ENCODE data around the gene TRAK2. TPM values are rescaled to one million over a fixed set of nuclear protein-coding genes. Genes with fewer than 3 reads are reported as not detected.

The TRAK2 gene
- total and polyA plus RNA-seq, 4 donors, result 35.9 to 128 (median 102) TPM

- peaks cover 3 to 5% of the 10 kb centered on the region in 2 donors for H3K36me3 ChIP-seq (ENCODE audit: control insufficient read depth in 1 of 2, insufficient read depth in 2 of 2, low read length in 1 of 2)
Measured at GRCh38 chr2:201472411-201472810, 21.2 kb upstream of the TRAK2 start.

DNA sequence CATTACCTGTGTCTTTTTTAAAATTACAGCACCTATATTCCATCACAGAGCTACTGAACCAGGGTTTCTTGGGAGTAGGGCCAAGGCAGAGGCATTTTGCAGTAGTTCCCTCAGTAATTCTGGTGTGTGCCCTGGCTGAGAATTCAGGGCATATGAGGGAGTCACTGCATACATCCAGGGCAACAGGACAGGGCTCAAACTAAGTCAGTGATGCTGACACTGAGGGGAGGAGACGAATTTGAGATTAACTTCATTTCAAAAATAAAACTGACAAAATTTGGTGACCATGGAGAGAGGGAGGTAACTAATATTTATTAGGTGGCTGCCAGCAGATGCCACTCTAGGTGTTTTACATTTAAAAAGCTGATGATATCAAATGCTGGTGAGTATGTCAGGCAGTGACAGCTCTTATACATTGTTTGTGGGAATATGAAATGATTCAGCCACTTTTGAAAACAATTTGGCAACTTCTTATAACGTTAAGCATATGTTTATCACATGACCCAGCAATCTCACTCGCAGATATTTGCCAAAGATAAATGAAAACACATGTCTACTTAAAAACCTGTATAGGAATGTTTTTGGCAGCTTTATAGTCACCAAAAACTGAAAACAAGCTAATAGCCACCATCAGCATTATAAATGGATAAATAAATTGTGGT, 20.6 kb upstream of the TRAK2 start:
- intact Hi-C loops (cut with DNase I), result no loop called here
- Histone ChIP-seq H3K27ac (ENCODE audit: low read depth in 1 of 2, low read length in 2 of 2) (no peak overlapping the region), H3K4me3 (ENCODE audit: low read length in 2 of 2) (no peak overlapping the region), H3K27me3 (ENCODE audit: control insufficient read depth in 1 of 2, insufficient read depth in 2 of 2, low read length in 1 of 2) (no peaks in the 10 kb centered on the region), H3K9me3 (ENCODE audit: control insufficient read depth, low read length) (no peaks in the 10 kb centered on the region), H3K36me3 (ENCODE audit: control insufficient read depth in 1 of 2, insufficient read depth in 2 of 2, low read length in 1 of 2) (peaks cover 3 to 5% of the 10 kb centered on the region in 2 donors), H3K4me1 (ENCODE audit: control insufficient read depth in 1 of 2, insufficient read depth in 2 of 2, low read length in 2 of 2) (no peaks in the 10 kb centered on the region)
- 56 to 65% methylated on average over 3 of the region's 3 CpGs for WGBS, 2 donors
- ATAC-seq (ENCODE audit: low FRiP score), result no peak
- DNase-seq, result no peak

More at GRCh38 chr2:201472411-201472810, 21.2 kb upstream of the TRAK2 start:
- no peak for DNase-seq
- ATAC-seq (ENCODE audit: low FRiP score), result no peak
- no peaks in the 10 kb centered on the region for H3K27me3 ChIP-seq (ENCODE audit: control insufficient read depth in 1 of 2, insufficient read depth in 2 of 2, low read length in 1 of 2)
- no peak overlapping the region for H3K4me3 ChIP-seq (ENCODE audit: low read length in 2 of 2)
- 84 to 86% methylated on average over 3 of the region's 3 CpGs for WGBS, 2 donors
- H3K27ac ChIP-seq (ENCODE audit: low read depth in 1 of 2, low read length in 2 of 2), result no peak overlapping the region
- intact Hi-C loops (cut with DNase I), result no loop called here
- no peaks in the 10 kb centered on the region for H3K4me1 ChIP-seq (ENCODE audit: control insufficient read depth in 1 of 2, insufficient read depth in 2 of 2, low read length in 2 of 2)
- H3K9me3 ChIP-seq (ENCODE audit: control insufficient read depth, low read length), result no peaks in the 10 kb centered on the region

- Histone ChIP-seq H3K27me3 (ENCODE audit: control insufficient read depth in 1 of 2, insufficient read depth in 2 of 2, low read length in 1 of 2) (no peaks in the 10 kb centered on the region), H3K4me1 (ENCODE audit: control insufficient read depth in 1 of 2, insufficient read depth in 2 of 2, low read length in 2 of 2) (no peaks in the 10 kb centered on the region), H3K36me3 (ENCODE audit: control insufficient read depth in 1 of 2, insufficient read depth in 2 of 2, low read length in 1 of 2) (peaks cover 3 to 5% of the 10 kb centered on the region in 2 donors), H3K9me3 (ENCODE audit: control insufficient read depth, low read length) (no peaks in the 10 kb centered on the region), H3K4me3 (ENCODE audit: low read length in 2 of 2) (no peak overlapping the region), H3K27ac (ENCODE audit: low read depth in 1 of 2, low read length in 2 of 2) (no peak overlapping the region)
- DNase-seq (no peak), ATAC-seq (ENCODE audit: low FRiP score) (no peak)
- WGBS, 2 donors, result 82 to 86% methylated on average over 9 of the region's 9 CpGs
- intact Hi-C loops (cut with DNase I), result no loop called here
Measured at GRCh38 chr2:201470821-201471731, 19.8 kb upstream of the TRAK2 start.

- Histone ChIP-seq H3K36me3 (ENCODE audit: control insufficient read depth in 1 of 2, insufficient read depth in 2 of 2, low read length in 1 of 2) (peaks cover 0 to 5% of the 10 kb centered on the region in 2 donors), H3K4me3 (ENCODE audit: low read length in 2 of 2) (no peak overlapping the region), H3K27ac (ENCODE audit: low read depth in 1 of 2, low read length in 2 of 2) (no peak overlapping the region), H3K27me3 (ENCODE audit: control insufficient read depth in 1 of 2, insufficient read depth in 2 of 2, low read length in 1 of 2) (no peaks in the 10 kb centered on the region), H3K4me1 (ENCODE audit: control insufficient read depth in 1 of 2, insufficient read depth in 2 of 2, low read length in 2 of 2) (no peaks in the 10 kb centered on the region), H3K9me3 (ENCODE audit: control insufficient read depth, low read length) (no peaks in the 10 kb centered on the region)
- intact Hi-C loops (cut with DNase I), result no loop called here
- DNase-seq (no peak), ATAC-seq (ENCODE audit: low FRiP score) (no peak)
Measured at GRCh38 chr2:201467666-201468065, 16.4 kb upstream of the TRAK2 start.

DNA sequence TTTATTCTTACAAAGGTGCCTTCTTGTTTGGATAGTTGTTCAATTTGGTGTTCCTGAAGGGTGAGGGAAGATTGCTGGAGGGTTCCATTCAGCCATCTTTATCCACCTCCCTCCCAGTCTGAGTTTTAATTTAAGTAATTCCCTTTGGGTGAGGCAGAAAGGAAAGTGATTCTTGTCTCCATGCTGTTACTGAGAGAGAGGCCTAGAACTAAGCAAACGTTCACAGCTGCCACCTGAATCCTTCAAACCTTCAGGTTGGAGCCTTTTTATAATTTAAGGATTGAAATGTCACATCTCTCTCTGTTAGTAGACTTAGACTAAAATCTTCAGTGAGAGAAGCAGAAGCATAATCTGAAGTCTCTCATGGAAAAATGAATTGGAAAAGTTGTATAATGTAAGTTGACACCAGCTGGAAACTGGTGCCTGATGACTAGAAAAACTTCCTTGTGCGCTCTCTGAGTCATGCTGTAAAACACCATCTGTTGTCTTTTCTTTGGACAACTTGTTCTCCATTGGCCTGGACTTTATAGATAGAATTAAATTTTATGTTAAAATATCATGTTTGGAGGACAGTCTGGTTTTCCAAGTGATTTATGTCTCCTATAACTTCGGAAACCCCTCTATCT, 14.9 kb upstream of the TRAK2 start:
- 55% methylated on average over 3 of the region's 3 CpGs for WGBS, 2 donors
- ATAC-seq (ENCODE audit: low FRiP score), result peak; percentile 76
- Histone ChIP-seq H3K27ac (ENCODE audit: low read depth in 1 of 2, low read length in 2 of 2) (no peak overlapping the region), H3K4me3 (ENCODE audit: low read length in 2 of 2) (no peak overlapping the region), H3K4me1 (ENCODE audit: control insufficient read depth in 1 of 2, insufficient read depth in 2 of 2, low read length in 2 of 2) (no peaks in the 10 kb centered on the region), H3K9me3 (ENCODE audit: control insufficient read depth, low read length) (no peaks in the 10 kb centered on the region), H3K27me3 (ENCODE audit: control insufficient read depth in 1 of 2, insufficient read depth in 2 of 2, low read length in 1 of 2) (no peaks in the 10 kb centered on the region), H3K36me3 (ENCODE audit: control insufficient read depth in 1 of 2, insufficient read depth in 2 of 2, low read length in 1 of 2) (peaks cover 0 to 3% of the 10 kb centered on the region in 2 donors)
- DNase-seq, result no peak
- intact Hi-C loops (cut with DNase I), result no loop called here

DNA sequence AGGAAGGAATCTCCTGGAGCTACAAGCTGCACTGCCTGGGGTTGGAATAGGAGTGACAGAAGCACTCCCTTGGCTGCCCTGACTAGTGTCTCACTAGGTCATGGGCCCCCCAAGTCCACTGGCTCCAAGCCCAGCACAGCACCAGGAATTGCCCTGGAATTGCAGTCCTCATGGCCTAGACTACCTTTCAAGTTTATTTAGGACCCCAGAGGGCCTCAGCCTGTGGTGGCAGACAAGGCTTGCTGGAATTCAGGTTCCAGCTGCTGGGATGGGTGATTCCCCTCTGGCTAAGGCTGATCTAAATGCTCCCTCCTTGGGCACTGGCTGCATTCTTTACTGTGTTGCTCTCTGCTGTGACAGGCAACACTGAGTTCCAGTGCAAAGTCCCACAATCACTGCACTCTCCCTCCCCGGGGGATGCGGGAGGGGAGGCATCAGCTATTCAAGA, 14.3 kb upstream of the TRAK2 start:
- Histone ChIP-seq H3K9me3 (ENCODE audit: control insufficient read depth, low read length) (no peaks in the 10 kb centered on the region), H3K4me1 (ENCODE audit: control insufficient read depth in 1 of 2, insufficient read depth in 2 of 2, low read length in 2 of 2) (no peaks in the 10 kb centered on the region), H3K27me3 (ENCODE audit: control insufficient read depth in 1 of 2, insufficient read depth in 2 of 2, low read length in 1 of 2) (no peaks in the 10 kb centered on the region), H3K27ac (ENCODE audit: low read depth in 1 of 2, low read length in 2 of 2) (no peak overlapping the region), H3K36me3 (ENCODE audit: control insufficient read depth in 1 of 2, insufficient read depth in 2 of 2, low read length in 1 of 2) (peaks cover 0 to 3% of the 10 kb centered on the region in 2 donors), H3K4me3 (ENCODE audit: low read length in 2 of 2) (no peak overlapping the region)
- DNase-seq (no peak), ATAC-seq (ENCODE audit: low FRiP score) (no peak)
- intact Hi-C loops (cut with DNase I), result no loop called here
- 89 to 90% methylated on average over 2 of the region's 2 CpGs for WGBS, 2 donors

DNA sequence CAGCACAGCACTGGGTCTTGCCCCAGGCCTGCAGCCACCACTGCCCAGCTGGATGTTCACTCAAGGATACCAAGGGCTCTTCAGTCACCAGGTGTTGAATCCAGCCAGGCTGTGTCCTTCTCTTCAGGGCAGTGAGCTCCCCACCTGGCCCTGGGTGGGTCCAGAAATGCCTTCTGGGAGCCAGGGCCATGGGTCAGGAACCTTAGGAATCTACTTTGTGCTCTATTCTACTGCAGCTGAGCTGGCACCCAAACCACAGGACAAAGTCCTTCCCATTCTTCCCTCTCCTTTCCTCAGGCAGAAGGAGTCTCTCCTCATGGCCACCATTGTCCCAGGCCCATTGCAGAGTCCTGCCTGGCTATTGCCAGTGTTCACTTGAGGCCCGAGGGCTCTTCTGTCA, 13.3 kb upstream of the TRAK2 start:
- no peaks in the 10 kb centered on the region for H3K27me3 ChIP-seq (ENCODE audit: control insufficient read depth in 1 of 2, insufficient read depth in 2 of 2, low read length in 1 of 2)
- ATAC-seq (ENCODE audit: low FRiP score) (no peak), DNase-seq (no peak)
- peaks cover 0 to 4% of the 10 kb centered on the region in 2 donors for H3K36me3 ChIP-seq (ENCODE audit: control insufficient read depth in 1 of 2, insufficient read depth in 2 of 2, low read length in 1 of 2)
- intact Hi-C loops (cut with DNase I), result no loop called here
- no peak overlapping the region for H3K4me3 ChIP-seq (ENCODE audit: low read length in 2 of 2)
- WGBS, 2 donors, result 86 to 90% methylated on average over 1 of the region's 1 CpG
- no peaks in the 10 kb centered on the region for H3K4me1 ChIP-seq (ENCODE audit: control insufficient read depth in 1 of 2, insufficient read depth in 2 of 2, low read length in 2 of 2)
- H3K27ac ChIP-seq (ENCODE audit: low read depth in 1 of 2, low read length in 2 of 2), result no peak overlapping the region
- no peaks in the 10 kb centered on the region for H3K9me3 ChIP-seq (ENCODE audit: control insufficient read depth, low read length)

GRCh38 chr2:201460532-201460931, 9.3 kb upstream of the TRAK2 start:
- Histone ChIP-seq H3K4me1 (ENCODE audit: control insufficient read depth in 1 of 2, insufficient read depth in 2 of 2, low read length in 2 of 2) (no peaks in the 10 kb centered on the region), H3K27ac (ENCODE audit: low read depth in 1 of 2, low read length in 2 of 2) (no peak overlapping the region), H3K27me3 (ENCODE audit: control insufficient read depth in 1 of 2, insufficient read depth in 2 of 2, low read length in 1 of 2) (no peaks in the 10 kb centered on the region), H3K4me3 (ENCODE audit: low read length in 2 of 2) (no peak overlapping the region), H3K36me3 (ENCODE audit: control insufficient read depth in 1 of 2, insufficient read depth in 2 of 2, low read length in 1 of 2) (peaks cover 0 to 4% of the 10 kb centered on the region in 2 donors), H3K9me3 (ENCODE audit: control insufficient read depth, low read length) (no peaks in the 10 kb centered on the region)
- no peak for DNase-seq
- intact Hi-C loops (cut with DNase I), result no loop called here
- WGBS, 2 donors, result 100% methylated on average over 1 of the region's 1 CpG
- no peak for ATAC-seq (ENCODE audit: low FRiP score)

Measured in aorta (tissue), 5 donors.